ENCODE data around the gene TRAF2.

DNA sequence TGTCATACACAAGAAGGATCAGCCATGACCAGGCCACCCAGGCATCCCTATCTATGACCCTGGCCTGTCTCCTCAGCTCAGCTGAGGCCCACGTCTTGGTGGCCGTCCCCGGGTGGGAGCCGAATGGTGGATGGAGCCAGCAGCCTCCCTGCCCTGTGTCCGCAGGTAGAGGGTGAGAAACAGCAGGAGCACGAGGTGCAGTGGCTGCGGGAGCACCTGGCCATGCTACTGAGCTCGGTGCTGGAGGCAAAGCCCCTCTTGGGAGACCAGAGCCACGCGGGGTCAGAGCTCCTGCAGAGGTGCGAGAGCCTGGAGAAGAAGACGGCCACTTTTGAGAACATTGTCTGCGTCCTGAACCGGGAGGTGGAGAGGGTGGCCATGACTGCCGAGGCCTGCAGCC, 33.8 kb downstream of the TRAF2 start:
- TF ChIP-seq POLR2A (IDR thresholded peaks at IDR 0.05; ENCODE audit: low read depth, low read length) (no peak), TAF1 (IDR thresholded peaks at IDR 0.05; ENCODE audit: low read depth, low read length) (no peak), POLR2AphosphoS5 (IDR thresholded peaks at IDR 0.05; ENCODE audit: low read depth, low read length) (no peak), SPI1 (IDR thresholded peaks at IDR 0.05; ENCODE audit: low read depth, low read length) (no peak), POU2F2 (IDR thresholded peaks at IDR 0.05; ENCODE audit: low read depth, low read length) (no peak)
